Measurements from ENCODE around the gene GUCA2B.

Gene GUCA2B

GRCh38 chr1:42165511-42166210, 12.5 kb downstream of the GUCA2B start:
- no peak for DNase-seq (ENCODE audit: extremely low read depth in 1 of 2, low read depth in 1 of 2)

- DNase-seq (ENCODE audit: extremely low read depth in 1 of 2, low read depth in 1 of 2), result no peak
These were observed 14.6 kb downstream of the GUCA2B start for GRCh38 chr1:42167611-42168390.

DNA sequence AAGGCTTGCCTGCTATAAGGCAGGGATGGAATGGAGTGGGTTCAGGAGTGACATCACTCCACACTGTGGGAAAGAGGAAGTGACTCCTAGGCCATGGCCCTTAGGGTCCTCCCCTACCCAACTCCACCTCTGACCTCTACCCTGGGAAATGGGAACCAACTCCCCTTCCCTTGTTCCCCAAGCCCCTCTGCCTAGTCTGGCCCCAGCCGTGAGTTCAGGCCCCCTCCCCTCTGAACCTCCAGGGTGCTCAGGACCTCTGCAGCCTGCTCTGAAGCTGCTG, 15.1 kb downstream of the GUCA2B start:
- DNase-seq (ENCODE audit: extremely low read depth in 1 of 2, low read depth in 1 of 2), result no peak

DNA sequence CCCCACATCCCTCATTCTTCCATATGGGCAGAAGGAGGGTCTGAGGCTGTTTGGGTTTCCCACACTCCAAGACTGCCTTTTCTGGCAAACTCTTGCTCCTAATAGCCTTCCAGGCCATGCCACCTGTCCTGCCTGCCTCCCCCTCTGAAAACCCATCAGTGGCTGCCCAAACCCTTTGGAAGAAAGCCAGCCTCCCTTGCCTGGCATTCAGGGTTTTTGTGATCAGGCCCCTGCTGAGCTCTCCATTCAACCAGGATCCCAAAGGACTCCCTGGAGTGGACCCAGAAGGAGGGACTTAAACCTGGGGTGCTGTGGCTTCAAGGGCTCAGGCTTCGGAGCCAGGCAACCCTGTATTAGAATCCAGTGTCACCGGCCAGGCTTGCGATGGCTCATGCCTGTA, 15.6 kb downstream of the GUCA2B start:
- no peak for DNase-seq (ENCODE audit: extremely low read depth in 1 of 2, low read depth in 1 of 2)

DNA sequence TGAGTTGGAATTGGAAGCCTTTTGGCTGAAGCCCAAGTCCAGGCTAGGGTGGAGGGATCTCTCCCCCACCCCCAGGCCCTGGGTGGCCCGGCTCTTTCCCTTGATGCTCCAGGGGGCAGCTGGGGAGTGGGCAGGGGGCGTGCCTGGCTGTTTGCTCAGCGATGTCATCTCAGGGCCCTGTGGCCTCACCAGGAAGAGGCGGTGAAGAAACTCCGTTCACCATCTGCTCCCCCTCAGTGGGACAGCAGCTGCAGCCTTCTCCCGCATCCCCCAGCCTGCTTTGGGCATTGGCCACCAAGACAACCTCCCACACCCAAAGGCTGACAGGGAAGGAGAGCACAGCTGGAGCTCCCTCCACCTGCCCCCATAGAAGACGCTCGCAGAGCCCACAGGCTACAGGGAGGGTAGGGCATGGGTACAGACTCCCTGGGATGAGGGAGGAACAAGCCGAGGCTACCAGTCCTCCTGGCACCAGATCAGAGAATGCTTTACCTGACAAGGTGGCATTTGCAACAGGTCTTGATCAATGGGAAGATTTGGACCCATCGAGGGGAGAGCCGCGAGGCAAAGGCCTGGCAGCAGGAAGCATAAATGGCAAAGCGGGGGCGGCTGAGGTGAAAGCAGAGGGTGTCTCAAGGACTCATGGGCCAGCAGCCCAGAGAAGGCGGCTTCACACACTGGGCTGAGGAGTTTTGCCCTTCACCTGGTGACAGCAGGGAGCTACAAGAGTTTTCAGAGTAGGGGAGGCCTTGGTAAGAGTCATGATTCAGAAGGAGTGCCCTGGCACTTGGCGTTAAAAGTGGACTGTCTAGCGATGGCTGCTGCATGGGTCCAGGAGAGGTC, 17.8 kb downstream of the GUCA2B start:
- no peak for DNase-seq (ENCODE audit: extremely low read depth in 1 of 2, low read depth in 1 of 2)

GRCh38 chr1:42171679-42172266, 18.6 kb downstream of the GUCA2B start:
- no peak for DNase-seq (ENCODE audit: extremely low read depth in 1 of 2, low read depth in 1 of 2)

DNA sequence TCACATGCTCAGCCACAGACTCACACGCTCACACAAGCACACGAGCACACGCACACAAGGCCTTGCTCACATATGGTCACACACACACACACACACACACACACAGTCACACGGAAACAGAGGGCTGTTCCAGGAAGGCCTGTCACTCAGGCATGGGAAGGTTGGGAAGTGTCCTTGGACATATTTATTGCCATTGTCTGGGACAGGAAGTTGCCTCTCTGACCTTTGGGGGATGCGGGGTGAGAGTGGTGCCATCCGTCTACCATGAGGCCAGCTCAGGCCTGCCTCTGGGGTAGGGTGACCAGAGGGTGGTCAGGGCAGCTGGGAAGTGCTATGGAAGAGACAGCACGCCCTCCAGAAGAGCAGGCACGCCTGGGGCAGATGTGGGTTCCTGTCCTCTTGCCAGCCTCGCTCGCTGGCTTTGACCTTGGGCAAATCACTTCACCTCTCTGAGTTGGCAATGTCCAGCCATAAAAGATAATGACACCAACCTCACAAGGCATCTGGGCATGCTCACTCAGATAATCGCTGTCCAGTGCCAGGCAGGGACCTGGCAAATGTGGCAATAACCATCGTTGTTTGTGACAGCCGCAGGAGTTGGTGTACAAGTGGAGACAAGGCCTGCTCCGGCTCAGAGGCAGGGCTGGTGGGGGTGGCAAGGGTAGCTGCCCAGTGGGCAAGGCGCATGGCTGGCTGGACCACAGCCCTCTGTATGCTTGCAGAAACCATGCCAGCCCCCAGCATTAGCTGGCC, 19.3 kb downstream of the GUCA2B start:
- no peak for DNase-seq (ENCODE audit: extremely low read depth in 1 of 2, low read depth in 1 of 2)

- peak; percentile 17 to 22 for DNase-seq (ENCODE audit: extremely low read depth in 1 of 2, low read depth in 1 of 2)
These were observed 20.1 kb downstream of the GUCA2B start for GRCh38 chr1:42173155-42173933.

DNA sequence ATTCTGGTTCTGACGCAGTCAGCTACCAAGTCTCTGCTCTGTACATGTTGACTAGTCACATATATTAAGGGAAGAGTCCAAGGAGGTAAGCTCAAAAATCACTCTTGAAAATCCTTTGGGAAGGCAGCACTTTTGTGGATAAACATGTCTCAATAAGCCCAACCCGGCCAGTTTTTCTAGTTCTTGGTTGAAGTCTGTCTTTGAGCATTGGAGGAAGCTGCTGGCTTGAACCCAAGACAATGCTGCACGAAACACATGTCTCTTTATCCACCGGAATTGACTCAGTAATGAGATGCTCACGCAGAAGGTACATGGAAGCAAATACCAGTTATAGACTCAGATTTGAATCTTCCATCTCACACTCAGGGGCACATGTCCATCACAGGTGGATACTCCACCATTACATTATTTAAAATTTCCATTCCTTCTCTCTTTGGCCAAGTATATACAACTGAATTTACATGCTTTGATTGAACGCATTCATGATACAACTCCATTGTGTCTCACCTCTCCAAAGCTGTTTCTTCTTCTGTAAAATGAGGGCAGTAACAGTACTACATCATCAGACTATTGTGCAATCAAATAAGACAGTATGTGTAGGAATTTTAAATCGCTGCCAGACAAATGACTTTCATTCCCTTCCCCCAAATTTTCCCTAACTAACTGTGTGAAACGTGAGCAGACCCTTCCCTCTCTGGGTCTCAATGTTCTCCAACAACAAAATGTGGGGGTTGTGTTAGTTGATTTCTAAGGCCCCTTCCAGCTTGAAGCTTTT, 20.9 kb downstream of the GUCA2B start:
- DNase-seq (ENCODE audit: extremely low read depth in 1 of 2, low read depth in 1 of 2), result no peak

- DNase-seq (ENCODE audit: extremely low read depth in 1 of 2, low read depth in 1 of 2), result no peak
These were observed 22.3 kb downstream of the GUCA2B start for GRCh38 chr1:42175314-42176054.

DNA sequence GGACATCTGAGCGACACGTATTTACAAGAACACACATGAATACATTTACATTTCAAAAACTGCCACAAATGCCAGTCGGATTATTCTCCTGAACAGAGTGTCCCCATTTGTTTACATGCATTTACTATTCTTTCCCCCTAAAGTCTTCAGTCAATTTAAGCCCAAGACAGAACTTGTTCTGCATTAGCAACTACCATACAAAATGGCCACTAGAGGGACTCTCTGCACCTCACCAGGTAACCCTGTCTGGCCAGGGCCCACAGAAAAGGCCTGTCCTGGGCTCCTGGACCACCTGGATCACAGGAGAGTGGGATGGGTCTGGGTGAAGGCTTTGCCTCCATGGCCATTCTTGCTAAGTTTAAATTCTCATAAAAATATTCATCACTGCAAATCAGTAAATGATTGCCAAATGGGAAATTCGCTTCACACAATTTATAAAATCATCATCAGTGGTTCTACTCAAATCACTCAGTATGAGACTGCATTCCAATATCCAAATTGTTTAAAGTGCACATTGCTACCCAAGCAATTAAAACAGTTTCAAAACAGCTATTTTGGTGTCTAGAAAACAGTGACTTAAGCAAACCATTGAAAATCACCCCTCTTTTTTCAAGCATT, 23.8 kb downstream of the GUCA2B start:
- no peak for DNase-seq (ENCODE audit: extremely low read depth in 1 of 2, low read depth in 1 of 2)

DNA sequence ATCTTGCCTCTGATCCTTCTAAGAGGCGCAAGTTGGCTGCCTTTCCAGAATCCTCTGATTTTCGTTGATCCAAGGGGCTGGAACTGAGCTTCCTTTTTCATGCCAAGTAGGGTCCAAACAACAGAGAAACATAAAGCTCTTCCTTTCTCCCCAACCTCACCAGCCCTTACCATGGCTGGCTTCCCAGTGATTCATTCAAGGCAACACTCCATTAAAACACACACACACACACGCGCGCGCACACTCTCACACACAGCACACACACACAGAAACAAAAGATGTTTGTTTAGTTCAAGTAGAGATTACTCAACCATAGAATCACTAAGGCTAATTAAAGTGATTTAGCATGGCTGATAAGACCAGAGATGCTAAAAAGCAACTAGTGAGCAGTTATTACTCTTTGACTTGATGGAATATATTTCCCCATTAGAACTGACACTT, 24.4 kb downstream of the GUCA2B start:
- no peak for DNase-seq (ENCODE audit: extremely low read depth in 1 of 2, low read depth in 1 of 2)

- DNase-seq (ENCODE audit: extremely low read depth in 1 of 2, low read depth in 1 of 2), result no peak
These were observed 25.0 kb downstream of the GUCA2B start for GRCh38 chr1:42178249-42178648.

DNA sequence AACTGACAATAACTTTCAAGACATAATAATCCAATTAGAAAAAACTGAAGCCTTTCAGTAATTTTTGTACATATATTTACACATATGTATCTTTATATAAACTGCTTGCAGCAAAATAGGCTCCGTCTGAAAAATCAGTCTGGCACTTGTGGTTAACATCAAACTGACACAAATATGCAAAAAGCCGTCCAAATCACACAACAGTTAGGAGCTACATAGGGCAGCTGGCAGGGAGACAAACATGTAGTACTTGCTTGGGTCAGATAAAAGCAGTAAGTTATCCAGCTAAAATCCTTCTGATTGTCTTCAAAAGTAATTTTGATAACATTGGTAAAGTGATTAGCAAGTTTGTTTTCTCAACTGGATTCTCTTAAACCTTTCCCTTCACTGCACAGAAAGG, 26.1 kb downstream of the GUCA2B start:
- no peak for DNase-seq (ENCODE audit: extremely low read depth in 1 of 2, low read depth in 1 of 2)

DNA sequence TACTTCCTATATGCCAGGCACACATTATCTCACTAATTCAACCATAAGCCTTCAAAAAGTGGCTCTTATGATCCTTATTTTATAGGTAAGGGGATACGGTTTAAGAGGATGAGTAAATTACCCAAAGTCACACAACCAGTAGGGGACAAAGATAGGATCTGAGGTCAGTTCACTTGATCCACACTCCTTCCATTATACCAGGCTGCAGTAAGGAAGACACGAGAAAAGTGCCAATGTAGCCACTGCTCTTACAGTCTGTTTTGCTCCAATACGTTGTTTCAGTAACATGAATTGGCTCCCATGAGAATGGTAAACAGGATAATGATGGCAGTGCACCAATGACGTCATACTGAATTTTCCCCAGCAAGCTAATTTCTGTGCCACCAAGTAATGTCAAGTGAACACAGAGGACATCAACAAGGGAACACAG, 26.7 kb downstream of the GUCA2B start:
- no peak for DNase-seq (ENCODE audit: extremely low read depth in 1 of 2, low read depth in 1 of 2)

GRCh38 chr1:42181687-42182086, 28.5 kb downstream of the GUCA2B start:
- DNase-seq (ENCODE audit: extremely low read depth in 1 of 2, low read depth in 1 of 2), result no peak

DNA sequence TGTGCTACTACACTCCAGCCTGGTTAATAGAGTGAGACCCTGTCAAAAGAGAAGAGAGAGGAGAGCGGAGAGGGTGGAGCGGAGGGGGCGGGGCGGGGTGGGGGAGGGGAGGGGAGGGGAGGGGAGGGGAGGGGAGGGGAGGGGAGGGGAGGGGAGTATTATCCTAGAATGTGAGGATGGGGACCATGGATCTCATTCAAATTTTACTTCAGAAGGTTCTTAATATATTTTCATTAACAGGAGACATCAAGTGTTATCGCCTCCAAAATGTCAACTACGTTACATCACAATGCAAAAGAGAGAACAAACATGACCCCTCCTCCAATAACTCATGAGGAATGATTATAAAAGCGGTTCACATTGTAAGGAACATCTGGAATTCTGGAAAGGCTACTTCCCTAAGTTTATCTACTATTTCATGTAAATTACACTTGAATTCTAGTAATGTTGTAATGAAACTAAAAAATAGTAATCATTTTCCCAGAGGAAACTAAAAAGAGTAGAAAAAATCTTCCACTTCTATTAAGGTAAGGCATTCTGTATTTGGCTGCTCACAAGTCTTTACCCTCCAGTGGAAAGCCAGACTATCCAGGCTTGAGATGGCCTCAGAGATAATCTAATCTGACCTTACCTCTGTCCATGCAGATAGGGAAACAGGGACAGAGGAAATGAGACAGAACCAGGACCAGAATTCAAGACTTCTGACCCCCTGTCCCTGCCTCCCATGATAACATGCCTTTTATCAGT, 30.2 kb downstream of the GUCA2B start:
- DNase-seq (ENCODE audit: extremely low read depth in 1 of 2, low read depth in 1 of 2), result no peak

Data from stimulated activated CD8-positive, alpha-beta memory T cell treated with anti-CD3 and anti-CD28 coated beads, Interleukin-7, amount 100 ng/mL, for 48 hours (primary cell).